ENCODE results near the gene COL28A1.
"Not testable (repeated sequence)": the region's sequence is repeated elsewhere in the genome, so short reads cannot be mapped to it uniquely, and the experiment has no call there.

COL28A1 gene

GRCh38 chr7:7562736-7563135 is 27.1 kb upstream of the COL28A1 start:
- no peak for DNase-seq (ENCODE audit: low read depth in 2 of 2, low spot score in 1 of 2)

GRCh38 chr7:7561591-7561990 is 25.9 kb upstream of the COL28A1 start:
- DNase-seq (ENCODE audit: low read depth in 2 of 2, low spot score in 1 of 2): not testable (repeated sequence)

GRCh38 chr7:7557252-7557651 is 21.6 kb upstream of the COL28A1 start:
- DNase-seq (ENCODE audit: low read depth in 2 of 2, low spot score in 1 of 2): no peak

- DNase-seq (ENCODE audit: low read depth in 2 of 2, low spot score in 1 of 2): no peak
Measured at GRCh38 chr7:7556852-7557251, 21.2 kb upstream of the COL28A1 start.

GRCh38 chr7:7554649-7555575 is 19.2 kb upstream of the COL28A1 start:
- no peak for DNase-seq (ENCODE audit: low read depth in 2 of 2, low spot score in 1 of 2)

- no peak for DNase-seq (ENCODE audit: low read depth in 2 of 2, low spot score in 1 of 2)
Measured at GRCh38 chr7:7554021-7554432, 18.4 kb upstream of the COL28A1 start.

GRCh38 chr7:7553386-7553785 is 17.7 kb upstream of the COL28A1 start:
- no peak for DNase-seq (ENCODE audit: low read depth in 2 of 2, low spot score in 1 of 2)

GRCh38 chr7:7552199-7552598 is 16.5 kb upstream of the COL28A1 start:
- no peak for DNase-seq (ENCODE audit: low read depth in 2 of 2, low spot score in 1 of 2)

- DNase-seq (ENCODE audit: low read depth in 2 of 2, low spot score in 1 of 2): no peak
Measured at GRCh38 chr7:7550663-7551062, 15.0 kb upstream of the COL28A1 start.

- DNase-seq (ENCODE audit: low read depth in 2 of 2, low spot score in 1 of 2): no peak
Measured at GRCh38 chr7:7548407-7548806, 12.7 kb upstream of the COL28A1 start.

GRCh38 chr7:7542251-7542835 is 6.7 kb upstream of the COL28A1 start:
- no peak for DNase-seq (ENCODE audit: low read depth in 2 of 2, low spot score in 1 of 2)

GRCh38 chr7:7539711-7540110 is 4.0 kb upstream of the COL28A1 start:
- DNase-seq (ENCODE audit: low read depth in 2 of 2, low spot score in 1 of 2): no peak

GRCh38 chr7:7539152-7539551 is 3.5 kb upstream of the COL28A1 start:
- no peak for DNase-seq (ENCODE audit: low read depth in 2 of 2, low spot score in 1 of 2)

GRCh38 chr7:7537711-7538110 is 2.0 kb upstream of the COL28A1 start:
- DNase-seq (ENCODE audit: low read depth in 2 of 2, low spot score in 1 of 2): no peak

- DNase-seq (ENCODE audit: low read depth in 2 of 2, low spot score in 1 of 2): no peak
Measured at GRCh38 chr7:7536396-7537019, 835 bp upstream of the COL28A1 start.

GRCh38 chr7:7533831-7534430 is 1.7 kb downstream of the COL28A1 start:
- DNase-seq (ENCODE audit: low read depth in 2 of 2, low spot score in 1 of 2): no peak

- DNase-seq (ENCODE audit: low read depth in 2 of 2, low spot score in 1 of 2): no peak
Measured at GRCh38 chr7:7529328-7529727, 6.3 kb downstream of the COL28A1 start.

- no peak for DNase-seq (ENCODE audit: low read depth in 2 of 2, low spot score in 1 of 2)
Measured at GRCh38 chr7:7527047-7527446, 8.6 kb downstream of the COL28A1 start.

- DNase-seq (ENCODE audit: low read depth in 2 of 2, low spot score in 1 of 2): no peak
Measured at GRCh38 chr7:7526006-7526405, 9.7 kb downstream of the COL28A1 start.

GRCh38 chr7:7524121-7524520 is 11.6 kb downstream of the COL28A1 start:
- no peak for DNase-seq (ENCODE audit: low read depth in 2 of 2, low spot score in 1 of 2)

- DNase-seq (ENCODE audit: low read depth in 2 of 2, low spot score in 1 of 2): no peak
Measured at GRCh38 chr7:7522421-7522820, 13.3 kb downstream of the COL28A1 start.

GRCh38 chr7:7521259-7521658 is 14.4 kb downstream of the COL28A1 start:
- no peak for DNase-seq (ENCODE audit: low read depth in 2 of 2, low spot score in 1 of 2)
